Naive thymus-derived CD8-positive, alpha-beta T cell (primary cell): ENCODE results near the gene C2orf69. TPM values are rescaled to one million over a fixed set of nuclear protein-coding genes. Genes with fewer than 3 reads are reported as not detected.

Source experiments
- ATAC-seq, 2 donors: fragments of 150-1000 bp; cut with Tn5 transposase in 1 of 2; sonication (Bioruptor Pico), chemical (Tn5 transposase) in 1 of 2; 1 replicate in 1 of 2; 2 replicates in 1 of 2; pipeline ENCODE4 v1.10.0; 2021; ENCODE audit warnings: mild to moderate bottlenecking in 2 of 2, moderate library complexity in 2 of 2
- POLR2A ChIA-PET: fragments of 350-600 bp; sonication (Branson Sonifier 250); formaldehyde crosslinking; loops from one replicate; lab custom pipeline; 2021; ENCODE audit warnings: antibody characterized with exemption; lab: Charles Lee
- DNase-seq, 10 donors: peaks; one replicate each; pipeline versions ENCODE4 v3.0.0 to v3.0.0-alpha.2; 2020 to 2022
- H3K27ac Mint-ChIP-seq, 10 donors: one replicate each; pipeline ENCODE4 v1.8.0; 2020 to 2022; ENCODE audit warnings: mild to moderate bottlenecking in 10 of 10, mixed read lengths in 10 of 10, moderate library complexity in 4 of 10, inconsistent platforms in 1 of 10
- H3K27me3 Mint-ChIP-seq, 5 donors: one replicate each; pipeline ENCODE4 v1.8.0; 2021 to 2022; ENCODE audit warnings: mixed read lengths in 5 of 5
- H3K36me3 Mint-ChIP-seq, 3 donors: one replicate each; pipeline ENCODE4 v1.8.0; 2020 to 2022; ENCODE audit warnings: mixed read lengths in 3 of 3, mild to moderate bottlenecking in 2 of 3, inconsistent platforms in 1 of 3
- H3K4me1 Mint-ChIP-seq, 4 donors: one replicate each; pipeline ENCODE4 v1.8.0; 2021 to 2022; ENCODE audit warnings: mixed read lengths in 4 of 4
- H3K4me3 Mint-ChIP-seq, 10 donors: one replicate each; pipeline ENCODE4 v1.8.0; 2020 to 2022; ENCODE audit warnings: mild to moderate bottlenecking in 10 of 10, mixed read lengths in 10 of 10, moderate library complexity in 6 of 10, inconsistent platforms in 1 of 10
- H3K9me3 Mint-ChIP-seq, 9 donors: one replicate each; pipeline ENCODE4 v1.8.0; 2020 to 2022; ENCODE audit warnings: mixed read lengths in 9 of 9, mild to moderate bottlenecking in 3 of 9, inconsistent platforms in 1 of 9, moderate library complexity in 1 of 9
- polyA plus RNA-seq, 3 donors: library from polyadenylated mRNA; unstranded; fragments of 300-500 nt; fragmentation: Illumina TruSeq; gene quantifications; one replicate each; pipeline ENCODE4 v1.2.3, GENCODE V29; 2021
- total RNA-seq, 8 experiments: library from RNA in 2 of 8; stranded (reverse) in 2 of 8; gene quantifications; one replicate each; pipeline ENCODE4 v1.2.3 and lab custom pipeline; 2021 to 2026

The C2orf69 gene
- total and polyA plus RNA-seq, 5 experiments from 2014 or later, result 11.6 to 14.4 (median 13.2) TPM

- H3K27me3 Mint-ChIP-seq, result no peaks in the 10 kb centered on the region
- H3K27ac Mint-ChIP-seq, result no peak overlapping the region
- H3K4me3 Mint-ChIP-seq, result no peak overlapping the region
- DNase-seq (no peak), ATAC-seq (no peak)
- peaks cover 0 to 35% (median 12%) of the 10 kb centered on the region in 3 donors for H3K36me3 Mint-ChIP-seq
- POLR2A ChIA-PET, result no interaction called here
- peaks cover 11 to 48% (median 34%) of the 10 kb centered on the region in 4 donors for H3K4me1 Mint-ChIP-seq
- no peaks in the 10 kb centered on the region for H3K9me3 Mint-ChIP-seq
Observed at GRCh38 chr2:199951023-199951422, 39.9 kb downstream of the C2orf69 start.

- Mint-ChIP-seq H3K27ac (peak overlapping the region; percentile 92 to 98 (median 96)), H3K4me3 (peak overlapping the region; percentile 95 to 99 (median 98)), H3K36me3 (peaks cover 0 to 22% (median 7%) of the 10 kb centered on the region in 3 donors), H3K27me3 (no peaks in the 10 kb centered on the region), H3K4me1 (peaks cover 20 to 66% (median 54%) of the 10 kb centered on the region in 4 donors), H3K9me3 (no peaks in the 10 kb centered on the region)
- POLR2A ChIA-PET, result no interaction called here
- ATAC-seq (peak in 1 of 2 donors; percentile 43), DNase-seq (no peak)
Observed at GRCh38 chr2:199955007-199955338, 43.9 kb downstream of the C2orf69 start.

GRCh38 chr2:199955339-199956061 is 44.4 kb downstream of the C2orf69 start, which contains the start of the genes MAIP1 and TYW5:
TSS of gene MAIP1 (plus strand) at chr2:199955582. CDS start at chr2:199955799, 217 bp downstream.
TSS of gene TYW5 (minus strand) at chr2:199955491. CDS start at chr2:199955470, 21 bp downstream.
- DNase-seq, result peak; percentile 63 to 90 (median 74)
- peak within 1 kb of the TSS; percentile 95 to 99 (median 98) for H3K4me3 Mint-ChIP-seq
- H3K27ac Mint-ChIP-seq, result peak within 1 kb of the TSS; percentile 92 to 98 (median 96)
- peak; percentile 89 to 92 for ATAC-seq
- peaks cover 0 to 20% (median 8%) of the 10 kb centered on the region in 3 donors for H3K36me3 Mint-ChIP-seq
- H3K4me1 Mint-ChIP-seq, result peaks cover 19 to 65% (median 51%) of the 10 kb centered on the region in 4 donors
- POLR2A ChIA-PET, result interaction anchor here (0.7 to 1.2 kb wide), 2 partner anchors 45 to 571 kb away, joined by 3 read pairs; partner anchors contain the start of genes C2orf69 and SGO2
- H3K27me3 Mint-ChIP-seq, result no peaks in the 10 kb centered on the region
- H3K9me3 Mint-ChIP-seq, result no peaks in the 10 kb centered on the region

DNA sequence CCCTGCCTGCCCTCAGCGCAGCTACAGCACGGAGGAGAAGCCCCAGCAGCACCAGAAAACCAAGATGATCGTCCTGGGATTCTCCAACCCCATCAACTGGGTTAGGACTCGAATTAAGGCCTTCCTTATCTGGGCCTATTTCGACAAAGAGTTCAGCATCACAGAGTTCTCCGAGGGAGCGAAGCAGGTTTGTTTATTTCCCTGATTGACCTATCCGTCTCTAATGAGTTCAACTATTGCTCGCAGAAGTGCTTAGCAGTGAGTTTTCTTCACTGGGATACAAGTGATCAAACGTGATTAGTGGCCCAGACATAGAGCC is 44.9 kb downstream of the C2orf69 start:
- POLR2A ChIA-PET, result interaction anchor here (0.7 to 1.2 kb wide), 3 partner anchors 9 to 570 kb away, joined by 3 read pairs; partner anchors contain the start of genes C2orf69 and SGO2
- Mint-ChIP-seq H3K36me3 (peaks cover 0 to 22% (median 6%) of the 10 kb centered on the region in 3 donors), H3K9me3 (no peaks in the 10 kb centered on the region), H3K27ac (peak overlapping the region; percentile 92 to 98 (median 96)), H3K4me1 (peaks cover 18 to 63% (median 49%) of the 10 kb centered on the region in 4 donors), H3K4me3 (peak overlapping the region; percentile 95 to 99 (median 98)), H3K27me3 (no peaks in the 10 kb centered on the region)
- DNase-seq (no peak), ATAC-seq (no peak)

DNA sequence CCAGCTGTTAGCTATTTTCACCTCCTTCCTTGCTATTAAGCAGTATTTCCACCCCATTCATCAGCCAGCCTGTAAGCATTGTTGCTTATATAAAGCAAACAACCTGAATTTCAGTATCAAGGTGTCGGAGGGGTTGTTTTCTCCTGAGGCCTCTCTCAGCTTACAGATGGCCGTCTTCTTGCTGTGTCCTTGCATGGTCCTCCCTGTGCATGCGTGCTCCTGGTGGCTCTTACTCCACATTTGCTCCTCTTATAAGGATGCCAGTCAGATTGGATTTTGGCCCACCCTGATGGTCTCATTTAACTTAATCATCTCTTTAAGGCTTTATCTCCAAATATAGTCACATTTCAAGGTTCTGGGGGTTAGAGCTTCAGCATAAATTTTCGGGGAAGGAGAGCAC is 46.9 kb downstream of the C2orf69 start:
- Mint-ChIP-seq H3K9me3 (no peaks in the 10 kb centered on the region), H3K4me1 (peaks cover 18 to 48% (median 39%) of the 10 kb centered on the region in 4 donors), H3K27me3 (no peaks in the 10 kb centered on the region), H3K36me3 (peaks cover 0 to 39% (median 7%) of the 10 kb centered on the region in 3 donors), H3K27ac (peak overlapping the region in 1 of 10 donors; percentile 34), H3K4me3 (peak overlapping the region in 8 of 10 donors; percentile 18 to 62 (median 48))
- DNase-seq (no peak), ATAC-seq (no peak)
- POLR2A ChIA-PET, result no interaction called here

- Mint-ChIP-seq H3K27ac (no peak overlapping the region), H3K36me3 (peaks cover 0 to 74% (median 15%) of the 10 kb centered on the region in 3 donors), H3K4me1 (peaks cover 10 to 16% (median 15%) of the 10 kb centered on the region in 4 donors), H3K9me3 (no peaks in the 10 kb centered on the region), H3K27me3 (no peaks in the 10 kb centered on the region), H3K4me3 (no peak overlapping the region)
- POLR2A ChIA-PET, result no interaction called here
- no peak for ATAC-seq
- DNase-seq, result no peak
Observed at GRCh38 chr2:199962203-199962602, 51.1 kb downstream of the C2orf69 start.

DNA sequence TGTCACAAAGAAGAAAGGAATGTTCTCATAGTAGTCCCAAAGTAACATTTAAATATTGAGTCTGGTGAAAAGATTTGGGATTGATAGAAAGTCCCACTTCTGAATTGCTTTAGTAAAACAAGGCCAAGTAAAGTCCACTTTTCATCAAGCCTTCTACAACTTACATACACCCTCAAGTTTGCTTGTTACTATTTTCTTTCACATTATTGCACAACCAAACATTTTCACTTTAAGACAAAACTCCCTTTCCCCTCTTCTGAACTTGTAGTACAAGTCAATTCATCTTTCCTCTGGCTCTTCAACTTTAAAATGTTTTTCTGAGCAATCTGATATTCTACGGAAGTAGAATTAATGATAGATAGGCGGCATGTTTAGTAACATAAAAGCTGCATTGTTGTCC is 55.3 kb downstream of the C2orf69 start:
- H3K27ac Mint-ChIP-seq, result no peak overlapping the region
- POLR2A ChIA-PET, result no interaction called here

GRCh38 chr2:199966976-199967375 is 55.9 kb downstream of the C2orf69 start:
- H3K27ac Mint-ChIP-seq, result no peak overlapping the region

More for the DNA sequence above, 55.3 kb downstream of the C2orf69 start:
- H3K36me3 Mint-ChIP-seq, result peaks cover 0 to 70% (median 13%) of the 10 kb centered on the region in 3 donors
- no peak overlapping the region for H3K4me3 Mint-ChIP-seq
- H3K4me1 Mint-ChIP-seq, result peaks cover 0 to 2% (median 0%) of the 10 kb centered on the region in 4 donors
- ATAC-seq, result no peak
- DNase-seq, result no peak
- H3K9me3 Mint-ChIP-seq, result no peaks in the 10 kb centered on the region
- no peaks in the 10 kb centered on the region for H3K27me3 Mint-ChIP-seq

GRCh38 chr2:199968126-199968525 is 57.0 kb downstream of the C2orf69 start:
- POLR2A ChIA-PET, result no interaction called here
- Mint-ChIP-seq H3K4me1 (no peaks in the 10 kb centered on the region), H3K9me3 (no peaks in the 10 kb centered on the region), H3K4me3 (no peak overlapping the region), H3K36me3 (peaks cover 0 to 62% (median 9%) of the 10 kb centered on the region in 3 donors), H3K27me3 (no peaks in the 10 kb centered on the region), H3K27ac (peak overlapping the region in 1 of 10 donors; percentile 29)
- ATAC-seq (no peak), DNase-seq (no peak)

More at GRCh38 chr2:199966976-199967375, 55.9 kb downstream of the C2orf69 start:
- Mint-ChIP-seq H3K9me3 (no peaks in the 10 kb centered on the region), H3K4me3 (no peak overlapping the region), H3K36me3 (peaks cover 0 to 66% (median 9%) of the 10 kb centered on the region in 3 donors), H3K4me1 (no peaks in the 10 kb centered on the region), H3K27me3 (no peaks in the 10 kb centered on the region)
- POLR2A ChIA-PET, result no interaction called here
- DNase-seq, result no peak
- no peak for ATAC-seq

DNA sequence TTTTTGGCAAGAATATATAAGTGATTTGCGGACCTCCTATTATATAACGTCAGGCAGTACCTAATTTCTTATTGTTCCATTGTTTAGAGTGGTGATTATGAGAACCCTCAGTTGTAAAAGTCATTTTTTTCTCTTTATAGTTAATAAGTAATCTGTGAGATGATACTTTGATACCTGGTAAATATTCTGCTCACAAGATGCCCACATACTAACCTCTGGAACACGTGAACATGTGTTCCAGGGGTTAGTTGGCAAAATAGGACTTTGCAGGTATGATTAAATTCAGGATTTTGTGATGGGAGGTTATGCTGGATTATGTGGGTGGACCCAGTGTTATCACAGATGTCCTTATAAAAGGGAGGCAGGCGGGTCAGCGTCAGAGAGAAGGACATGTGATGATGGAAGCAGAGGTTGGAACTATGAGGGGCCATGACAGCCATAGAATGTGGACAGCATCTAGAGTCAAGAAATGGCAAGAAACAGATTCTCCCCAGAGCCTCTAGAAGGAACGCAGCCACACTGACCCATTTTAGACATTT is 61.1 kb downstream of the C2orf69 start:
- Mint-ChIP-seq H3K4me3 (no peak overlapping the region), H3K9me3 (no peaks in the 10 kb centered on the region), H3K36me3 (peaks cover 0 to 40% (median 1%) of the 10 kb centered on the region in 3 donors), H3K4me1 (no peaks in the 10 kb centered on the region), H3K27ac (peak overlapping the region in 2 of 10 donors; percentile 47 to 60), H3K27me3 (no peaks in the 10 kb centered on the region)
- POLR2A ChIA-PET, result no interaction called here
- ATAC-seq (no peak), DNase-seq (no peak)

GRCh38 chr2:199973703-199974102 is 62.6 kb downstream of the C2orf69 start:
- Mint-ChIP-seq H3K27me3 (no peaks in the 10 kb centered on the region), H3K9me3 (no peaks in the 10 kb centered on the region), H3K36me3 (peaks cover 0 to 27% (median 1%) of the 10 kb centered on the region in 3 donors), H3K27ac (no peak overlapping the region), H3K4me1 (peaks cover 0 to 2% (median 0%) of the 10 kb centered on the region in 4 donors), H3K4me3 (no peak overlapping the region)
- DNase-seq, result no peak
- POLR2A ChIA-PET, result no interaction called here
- no peak for ATAC-seq

DNA sequence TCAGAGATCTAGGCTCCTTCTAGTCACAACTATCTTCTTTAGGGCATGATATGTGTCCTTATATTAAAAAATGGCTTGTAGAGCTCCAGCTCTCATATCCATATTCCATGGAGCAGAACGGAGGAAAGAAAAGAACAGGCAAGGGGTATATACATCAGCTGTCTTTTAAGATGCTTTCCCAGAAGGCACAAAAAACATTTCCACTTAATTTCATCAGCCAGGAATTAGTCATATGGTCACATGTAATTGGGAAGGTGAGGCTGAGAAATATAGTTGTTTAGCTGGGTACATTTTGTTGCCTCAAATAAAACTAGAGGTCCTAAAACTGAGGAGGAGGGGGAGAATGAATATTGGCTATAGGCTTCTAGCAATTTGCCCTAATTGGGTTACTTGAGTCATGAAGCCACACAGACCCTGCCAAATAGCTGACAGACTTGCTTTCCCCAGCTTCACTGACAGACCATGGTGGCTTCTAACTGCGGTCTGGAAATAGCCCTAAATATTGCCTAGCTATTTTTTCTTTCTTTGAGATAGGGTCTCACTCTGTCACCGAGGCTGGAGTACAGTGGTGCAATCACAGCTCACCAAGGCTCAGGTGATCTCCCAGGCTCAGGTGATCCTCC is 64.3 kb downstream of the C2orf69 start:
- H3K27ac Mint-ChIP-seq, result no peak overlapping the region
- ATAC-seq (no peak), DNase-seq (no peak)
- no peak overlapping the region for H3K4me3 Mint-ChIP-seq
- H3K9me3 Mint-ChIP-seq, result no peaks in the 10 kb centered on the region
- H3K36me3 Mint-ChIP-seq, result peaks cover 0 to 24% (median 1%) of the 10 kb centered on the region in 3 donors
- no peaks in the 10 kb centered on the region for H3K27me3 Mint-ChIP-seq
- peaks cover 2 to 6% (median 3%) of the 10 kb centered on the region in 4 donors for H3K4me1 Mint-ChIP-seq
- POLR2A ChIA-PET, result no interaction called here
